ENCODE results near the gene PHGDH.
A peak's percentile ranks its signal among the peaks of the same experiment; 100 is the strongest.

DNA sequence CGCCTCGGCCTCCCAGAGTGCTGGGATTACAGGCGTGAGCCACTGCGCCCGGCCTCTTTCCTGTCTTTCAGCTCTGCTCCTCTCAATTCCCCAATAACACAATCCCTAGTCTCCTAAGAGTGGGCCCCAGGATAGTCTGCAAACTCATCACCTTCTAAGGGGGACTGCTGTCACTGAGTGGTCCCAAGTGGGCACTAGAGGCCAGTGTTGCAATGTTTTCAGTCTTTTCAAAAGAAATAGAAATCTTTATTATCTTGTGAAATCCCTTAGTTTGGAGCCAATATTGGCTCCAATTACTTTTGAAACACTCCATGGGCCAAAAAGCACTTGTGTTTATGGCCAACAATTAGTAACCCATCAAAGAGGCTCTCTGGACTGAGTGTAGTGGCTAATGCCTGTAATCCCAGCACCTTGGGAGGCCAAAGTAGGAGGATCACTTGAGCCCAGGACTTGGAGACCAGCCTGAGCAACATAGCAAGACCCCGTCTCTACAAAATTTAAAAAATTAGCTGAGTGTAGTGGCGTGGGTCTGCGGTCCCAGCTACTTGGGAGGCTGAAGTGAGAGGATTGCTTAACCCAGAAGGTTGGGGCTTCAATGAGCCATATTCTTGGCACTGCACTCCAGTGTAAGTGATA lies 35.0 kb upstream of the PHGDH start:
- TF ChIP-seq, protein P1, sequence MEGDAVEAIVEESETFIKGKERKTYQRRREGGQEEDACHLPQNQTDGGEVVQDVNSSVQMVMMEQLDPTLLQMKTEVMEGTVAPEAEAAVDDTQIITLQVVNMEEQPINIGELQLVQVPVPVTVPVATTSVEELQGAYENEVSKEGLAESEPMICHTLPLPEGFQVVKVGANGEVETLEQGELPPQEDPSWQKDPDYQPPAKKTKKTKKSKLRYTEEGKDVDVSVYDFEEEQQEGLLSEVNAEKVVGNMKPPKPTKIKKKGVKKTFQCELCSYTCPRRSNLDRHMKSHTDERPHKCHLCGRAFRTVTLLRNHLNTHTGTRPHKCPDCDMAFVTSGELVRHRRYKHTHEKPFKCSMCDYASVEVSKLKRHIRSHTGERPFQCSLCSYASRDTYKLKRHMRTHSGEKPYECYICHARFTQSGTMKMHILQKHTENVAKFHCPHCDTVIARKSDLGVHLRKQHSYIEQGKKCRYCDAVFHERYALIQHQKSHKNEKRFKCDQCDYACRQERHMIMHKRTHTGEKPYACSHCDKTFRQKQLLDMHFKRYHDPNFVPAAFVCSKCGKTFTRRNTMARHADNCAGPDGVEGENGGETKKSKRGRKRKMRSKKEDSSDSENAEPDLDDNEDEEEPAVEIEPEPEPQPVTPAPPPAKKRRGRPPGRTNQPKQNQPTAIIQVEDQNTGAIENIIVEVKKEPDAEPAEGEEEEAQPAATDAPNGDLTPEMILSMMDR (optimal IDR thresholded peaks at IDR 0.05 in 1 of 3, IDR thresholded peaks at IDR 0.05 in 1 of 3, conservative IDR thresholded peaks at IDR 0.05 in 1 of 3; ENCODE audit: extremely low read depth in 1 of 3, insufficient read depth in 2 of 3, low read length in 3 of 3): peak in 1 of 3 experiments; percentile 18
- no peak for TF ChIP-seq EZH2 (IDR thresholded peaks at IDR 0.05; ENCODE audit: low read length)

Data from keratinocyte (primary cell).